Right renal cortex interstitium (tissue), 3 donors: ENCODE results near the gene RNASE4. TPM values are rescaled to one million over a fixed set of nuclear protein-coding genes. Genes with fewer than 3 reads are reported as not detected.

Experiments used
- DNase-seq, 3 donors: peaks; one replicate each; pipeline ENCODE4 v3.0.0-alpha.2; 2013; ENCODE audit warnings: low read depth in 3 of 3, low spot score in 2 of 3
- polyA plus RNA-seq, 3 donors: library from polyadenylated mRNA; unstranded; fragments of 120-200 nt; gene quantifications; one replicate each; pipeline ENCODE4 v1.2.1, GENCODE V29; 2013; ENCODE audit not compliant: insufficient read length in 3 of 3

The RNASE4 gene
- polyA plus RNA-seq, 3 donors: 2.1 to 7.0 (median 2.6) TPM

- DNase-seq: no peak
These were observed 12.6 kb upstream of the RNASE4 start for GRCh38 chr14:20671597-20672283.

- no peak for DNase-seq
These were observed 8.7 kb upstream of the RNASE4 start for GRCh38 chr14:20675669-20676068.

- no peak for DNase-seq
These were observed 8.3 kb upstream of the RNASE4 start for GRCh38 chr14:20676072-20676471.

- DNase-seq: no peak
These were observed 4.5 kb upstream of the RNASE4 start for GRCh38 chr14:20679907-20680306.

GRCh38 chr14:20680363-20680762 lies 4.0 kb upstream of the RNASE4 start:
- no peak for DNase-seq

- DNase-seq: no peak
These were observed 3.5 kb upstream of the RNASE4 start for GRCh38 chr14:20680843-20681347.

- DNase-seq: peak; percentile 81 to 87 (median 86)
These were observed 2.8 kb upstream of the RNASE4 start for GRCh38 chr14:20681348-20682126.

GRCh38 chr14:20682127-20682434 lies 2.3 kb upstream of the RNASE4 start:
- DNase-seq: peak in 2 of 3 donors; percentile 40 to 48

GRCh38 chr14:20682435-20683124 lies 1.8 kb upstream of the RNASE4 start:
- peak; percentile 86 to 92 (median 90) for DNase-seq

GRCh38 chr14:20683125-20683890 lies 1.1 kb upstream of the RNASE4 start:
- peak; percentile 80 to 91 (median 85) for DNase-seq

- peak in 1 of 3 donors; percentile 29 for DNase-seq
These were observed 499 bp downstream of the RNASE4 start for GRCh38 chr14:20684662-20685456.

GRCh38 chr14:20686386-20687143 lies 2.2 kb downstream of the RNASE4 start:
- no peak for DNase-seq

- DNase-seq: no peak
These were observed 3.2 kb downstream of the RNASE4 start for GRCh38 chr14:20687362-20688166.

- no peak for DNase-seq
These were observed 3.9 kb downstream of the RNASE4 start, which contains the start of gene ANG for GRCh38 chr14:20688167-20688839. Gene ANG (plus strand): TSS chr14:20688764. CDS start chr14:20693565, 4,801 bp downstream.

GRCh38 chr14:20690848-20691640 lies 6.7 kb downstream of the RNASE4 start:
- peak; percentile 51 to 63 (median 60) for DNase-seq

- DNase-seq: no peak
These were observed 7.9 kb downstream of the RNASE4 start for GRCh38 chr14:20692116-20692751.
